ENCODE data around the gene LIN52.

- TF ChIP-seq CTCF (IDR thresholded peaks at IDR 0.05) (no peak), POLR2AphosphoS5 (IDR thresholded peaks at IDR 0.05; ENCODE audit: low read depth, low read length) (no peak), SIN3A (IDR thresholded peaks at IDR 0.05; ENCODE audit: borderline replicate concordance, insufficient read depth, low read depth, low read length) (no peak), TCF7L2 (IDR thresholded peaks at IDR 0.05; ENCODE audit: low read depth, low read length) (no peak)
Measured at GRCh38 chr14:74134484-74134883, 49.7 kb downstream of the LIN52 start.

Data from Panc1 (cell line).